Superior temporal gyrus (tissue), 1 donor: Measurements from ENCODE around the gene OR2C1.

Experiments used
- DNase-seq: peaks from one replicate; pipeline ENCODE4 v3.0.0-alpha.2; 2016; ENCODE audit errors: extremely low spot score

The OR2C1 gene

DNA sequence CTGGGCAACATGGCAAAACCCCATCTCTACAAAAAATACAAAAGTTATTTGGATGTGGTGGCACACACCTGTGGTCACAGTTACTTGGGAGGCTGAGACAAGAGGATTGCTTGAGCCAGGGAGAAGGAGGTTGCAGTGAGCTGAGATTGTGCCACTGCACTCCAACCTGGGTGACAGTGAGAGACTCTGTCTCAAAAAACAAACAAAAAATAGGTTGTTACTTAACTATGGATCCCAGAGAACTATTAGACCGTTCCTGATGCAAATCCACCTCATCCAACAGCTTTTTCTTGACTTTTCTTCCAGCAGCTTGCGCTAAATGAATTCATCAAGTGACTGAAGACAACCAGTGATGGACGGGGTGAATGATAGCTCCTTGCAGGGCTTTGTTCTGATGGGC is at the start of gene OR2C1:
Gene OR2C1, plus strand, starts transcription at position 301 of the 400 bp plus-strand sequence. Its CDS starts 52 bp downstream, at position 353.
- DNase-seq = no peak

GRCh38 chr16:3306078-3306477 is 49.6 kb upstream of the OR2C1 start:
- DNase-seq = no peak

- DNase-seq = no peak
These were observed 44.2 kb upstream of the OR2C1 start for GRCh38 chr16:3311496-3311895.

GRCh38 chr16:3317315-3317999 is 38.2 kb upstream of the OR2C1 start:
- no peak for DNase-seq

- no peak for DNase-seq
These were observed 33.9 kb upstream of the OR2C1 start for GRCh38 chr16:3321816-3322215.

DNA sequence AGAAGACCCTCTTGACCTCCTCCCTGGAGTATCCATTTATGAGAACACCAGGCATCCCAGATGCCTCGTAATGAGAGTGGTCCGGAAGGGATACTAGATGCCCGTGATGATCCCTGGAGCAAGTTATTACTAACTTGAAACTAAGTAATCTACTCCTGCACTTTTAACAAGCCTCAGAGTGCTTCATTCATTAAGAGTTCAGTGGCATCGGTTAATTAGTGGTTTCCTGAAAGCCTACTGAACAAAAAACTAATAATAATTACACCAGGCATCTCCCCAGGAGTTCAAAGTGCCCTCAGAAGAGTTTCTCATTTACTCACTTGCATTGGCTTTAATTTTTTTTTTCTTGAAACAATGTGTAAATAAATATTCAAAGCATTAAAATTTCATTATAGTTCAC is 28.2 kb upstream of the OR2C1 start:
- DNase-seq = no peak

GRCh38 chr16:3328104-3328503 is 27.6 kb upstream of the OR2C1 start:
- DNase-seq = no peak

DNA sequence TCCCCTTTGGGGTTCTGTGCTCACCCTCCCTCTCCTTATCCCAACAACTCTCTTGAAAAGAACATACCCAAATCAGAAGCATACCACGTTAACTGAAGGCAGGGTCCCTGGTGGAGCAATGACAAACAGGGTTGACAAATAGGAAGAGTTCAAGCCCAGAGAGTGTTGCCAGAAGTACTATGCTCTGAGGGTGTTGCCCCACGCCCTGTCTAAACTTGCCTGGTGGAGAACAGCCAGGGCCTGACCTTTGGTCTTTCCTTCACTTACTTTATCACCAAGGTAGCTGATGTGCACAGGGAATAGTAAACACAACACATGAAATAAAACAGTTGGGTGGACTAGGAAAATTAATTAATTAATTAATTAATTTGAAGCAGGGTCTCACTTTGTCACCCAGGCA is 27.0 kb upstream of the OR2C1 start:
- DNase-seq = no peak

DNA sequence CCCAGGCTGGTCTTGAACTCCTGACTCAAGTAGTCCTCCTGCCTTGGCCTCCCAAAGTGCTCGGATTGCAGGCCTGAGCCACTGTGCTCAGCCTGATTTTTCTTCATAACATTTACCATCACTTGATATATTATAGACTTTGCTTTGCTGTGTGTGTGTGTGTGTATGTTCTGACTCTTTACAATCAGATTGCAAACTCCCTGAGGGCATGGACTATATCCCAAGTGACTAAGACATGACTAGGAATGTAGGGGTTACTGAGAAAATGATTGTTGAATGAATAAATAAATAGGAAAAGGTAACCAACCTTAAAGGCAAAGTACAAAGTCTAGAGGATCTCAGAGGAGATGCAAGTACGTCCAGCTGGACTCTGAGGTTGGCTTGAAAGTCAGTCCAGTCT is 9.6 kb upstream of the OR2C1 start:
- DNase-seq = no peak

- DNase-seq = no peak
These were observed 8.1 kb upstream of the OR2C1 start for GRCh38 chr16:3347586-3347985.

DNA sequence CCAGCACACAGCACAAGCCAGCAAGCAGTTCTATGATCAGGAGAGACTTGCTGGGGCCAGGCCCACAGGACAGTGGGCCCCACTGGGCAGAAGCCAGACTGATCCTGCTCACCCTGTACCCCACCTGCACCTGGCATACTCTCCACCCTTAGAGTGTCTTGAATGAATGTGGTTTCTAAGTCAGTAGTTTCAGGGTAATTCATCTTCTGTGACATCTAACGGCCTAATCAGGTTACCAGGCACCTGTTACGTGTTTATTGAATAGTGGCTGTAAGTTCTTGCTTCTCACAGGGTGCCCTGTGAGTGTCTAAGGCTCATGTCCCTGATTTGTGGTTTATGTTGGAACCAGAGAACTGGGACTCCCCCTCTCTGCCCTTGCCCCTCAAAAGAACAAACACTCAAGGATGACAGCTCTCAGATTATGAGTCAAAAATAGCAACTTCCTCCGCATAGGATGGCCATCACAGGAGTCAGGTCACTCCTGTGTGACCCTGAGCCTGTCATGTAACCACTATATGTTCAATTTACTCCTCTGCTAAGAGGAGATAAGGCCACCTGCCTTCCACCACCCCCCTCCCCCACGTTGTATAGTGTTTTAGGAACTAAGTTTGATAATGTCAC is 7.0 kb upstream of the OR2C1 start:
- no peak for DNase-seq

- no peak for DNase-seq
These were observed 6.5 kb upstream of the OR2C1 start for GRCh38 chr16:3349175-3349574.

GRCh38 chr16:3356118-3356517 is 429 bp downstream of the OR2C1 start:
- no peak for DNase-seq

DNA sequence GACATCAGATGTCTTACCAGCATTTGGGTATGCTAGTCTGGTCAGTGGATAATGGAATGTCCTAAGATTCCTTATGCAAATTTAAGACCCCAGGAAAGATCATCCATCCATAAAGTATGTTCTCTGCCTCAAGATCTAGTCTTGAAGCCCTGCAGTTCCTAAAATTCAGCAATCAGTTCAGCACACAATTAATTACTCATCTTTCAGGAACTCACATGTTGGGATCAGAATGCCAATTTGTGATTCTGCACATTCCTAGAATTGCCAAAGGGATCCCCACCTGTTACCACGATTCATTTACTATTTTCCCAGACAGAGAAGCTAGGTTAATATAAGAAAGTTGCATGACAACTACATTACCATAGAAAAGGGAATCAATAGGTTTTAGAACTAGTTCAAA is 3.2 kb downstream of the OR2C1 start:
- DNase-seq = no peak

DNA sequence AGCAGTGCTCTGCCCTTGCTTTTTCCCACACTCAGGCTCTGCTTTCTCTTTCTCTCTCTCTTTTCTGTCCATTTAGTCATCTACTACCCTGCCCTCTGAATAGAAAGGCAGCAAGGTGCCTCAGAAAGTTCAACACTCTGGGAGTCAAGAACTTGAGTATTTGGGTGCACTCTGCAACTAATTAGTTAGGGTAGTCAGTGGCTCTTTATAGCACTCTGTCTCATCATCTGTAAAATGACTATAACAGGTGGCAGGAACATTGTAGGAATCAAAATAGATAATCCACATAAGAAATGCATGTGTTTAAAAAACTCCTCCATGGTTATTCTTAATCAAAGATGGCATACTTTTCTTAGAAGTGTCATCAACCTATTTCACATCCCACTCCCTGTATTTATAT is 7.2 kb downstream of the OR2C1 start:
- no peak for DNase-seq

DNA sequence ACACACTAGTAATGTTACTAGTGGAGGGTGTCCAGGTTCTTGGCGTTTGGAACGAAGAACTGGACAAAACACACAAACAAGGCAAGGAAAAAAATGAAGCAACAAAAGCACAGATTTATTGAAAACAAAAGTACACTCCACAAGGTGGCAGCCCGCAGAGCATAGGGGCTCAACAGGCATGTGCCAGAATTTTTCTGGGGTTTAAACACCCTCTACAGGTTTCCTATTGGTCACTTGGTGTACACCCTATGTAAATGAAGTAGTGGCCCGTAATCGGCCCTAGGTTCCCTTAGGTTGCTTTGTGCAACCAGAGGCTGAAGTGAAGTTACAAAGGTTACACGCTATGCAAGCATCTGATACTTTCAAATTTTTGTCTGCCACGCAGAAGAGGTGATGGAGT is 8.1 kb downstream of the OR2C1 start:
- DNase-seq = no peak

DNA sequence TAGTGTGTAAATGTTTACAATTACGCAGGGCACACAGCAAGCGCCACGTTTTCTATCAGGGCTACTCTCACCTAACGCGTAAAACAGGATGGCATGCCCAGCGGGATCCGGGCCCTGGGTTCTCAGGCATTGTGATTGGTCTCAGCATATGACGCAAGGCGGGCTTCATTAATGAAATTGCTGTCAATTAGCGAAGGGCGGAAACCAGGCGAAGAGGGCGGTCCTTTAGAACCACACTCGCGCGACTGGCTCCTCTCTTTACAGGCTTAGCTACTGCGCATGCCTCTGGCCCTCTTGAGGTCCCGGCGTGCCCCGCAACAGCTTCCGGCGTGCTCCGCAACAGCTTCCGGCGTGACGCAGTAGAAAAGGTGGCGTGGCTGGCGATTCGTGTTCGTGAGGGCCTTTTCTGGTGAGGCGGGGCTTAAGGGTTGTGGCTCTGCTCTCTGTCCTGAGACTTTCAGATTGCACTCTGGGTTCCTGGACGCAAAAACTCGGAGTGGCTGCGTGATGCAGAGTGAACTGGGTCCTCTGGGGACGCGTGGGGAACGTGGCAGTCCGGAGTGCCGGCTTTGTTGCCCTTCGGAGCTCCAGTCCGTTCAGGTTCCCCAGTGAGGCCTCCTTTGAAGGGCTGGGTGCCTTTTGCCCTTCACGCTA is 9.2 kb downstream of the OR2C1 start:
- peak; percentile 96 for DNase-seq

DNA sequence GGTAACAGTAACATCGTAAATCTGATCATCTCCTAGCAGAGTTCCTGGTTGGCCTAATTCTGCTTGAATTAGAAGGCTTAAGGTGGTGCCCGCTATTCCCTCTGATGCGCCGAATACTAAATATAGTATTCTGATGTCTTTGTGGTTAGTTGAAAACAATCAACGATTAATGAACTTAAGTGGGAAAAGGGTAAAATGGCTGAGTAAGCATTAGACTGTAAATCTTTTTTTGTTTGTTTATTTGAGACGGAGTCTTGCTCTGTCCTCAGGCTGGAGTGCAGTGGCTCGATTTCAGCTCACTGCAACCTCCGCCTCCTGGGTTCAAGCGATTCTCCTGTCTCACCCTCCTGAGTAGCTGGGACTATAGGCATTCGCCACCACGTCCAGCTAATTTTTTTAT is 13.4 kb downstream of the OR2C1 start:
- no peak for DNase-seq

DNA sequence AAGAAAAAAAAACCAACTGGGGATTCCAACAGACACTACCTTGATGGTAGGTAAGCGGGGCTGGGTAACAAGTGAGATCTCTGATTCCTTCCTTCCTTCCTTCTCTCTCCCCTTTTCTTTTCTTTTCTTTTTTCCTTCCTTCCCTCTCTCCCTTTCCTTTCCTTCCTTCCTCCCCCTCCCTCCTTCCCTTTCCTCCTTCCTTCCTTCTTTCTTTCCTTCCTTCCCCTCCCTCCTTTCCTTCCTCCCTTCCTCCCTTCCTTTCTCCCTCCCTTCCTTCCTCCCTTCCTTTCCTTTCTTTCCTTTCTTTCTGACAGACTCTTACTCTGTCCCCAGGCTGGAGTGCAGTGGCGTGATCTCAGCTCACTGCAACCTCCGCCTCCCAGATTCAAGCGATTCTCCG is 20.0 kb downstream of the OR2C1 start:
- DNase-seq = no peak

DNA sequence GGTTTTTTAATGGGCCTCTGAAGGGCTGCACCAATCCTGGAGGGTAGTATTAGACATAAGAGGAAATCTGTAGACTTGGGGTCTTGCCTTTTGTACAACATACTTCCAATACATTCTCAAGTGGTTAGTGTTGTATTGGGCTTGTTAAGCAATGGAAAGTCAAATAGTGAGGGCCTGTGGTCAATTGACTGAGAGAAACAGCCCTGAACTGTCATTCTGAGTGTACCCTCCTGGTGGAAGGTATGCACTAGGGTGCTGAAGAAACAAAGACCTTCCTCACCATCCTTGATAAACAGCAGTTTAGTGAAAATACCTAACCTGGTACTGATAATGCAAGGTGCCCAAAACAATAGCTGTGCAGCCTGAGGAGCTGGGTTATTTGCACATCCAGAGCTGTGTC is 22.2 kb downstream of the OR2C1 start:
- DNase-seq = no peak

DNA sequence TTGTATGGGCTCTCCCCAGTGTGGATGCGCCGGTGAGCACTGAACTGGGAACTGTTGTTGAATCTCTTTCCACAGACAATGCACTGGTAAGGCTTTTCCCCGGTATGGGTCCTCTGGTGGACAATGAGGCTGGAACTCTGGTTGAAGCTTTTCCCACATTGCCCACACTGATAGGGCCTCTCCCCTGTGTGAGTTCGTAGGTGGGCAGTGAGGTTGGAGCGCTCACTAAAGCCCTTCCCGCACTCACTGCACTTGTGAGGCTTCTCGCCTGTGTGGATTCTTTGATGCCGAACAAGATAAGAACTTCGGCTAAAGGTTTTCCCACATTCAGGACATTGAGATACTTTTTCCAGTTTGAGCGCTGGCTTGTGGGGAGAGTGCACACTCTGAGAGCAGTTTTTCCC is 27.4 kb downstream of the OR2C1 start:
- no peak for DNase-seq

DNA sequence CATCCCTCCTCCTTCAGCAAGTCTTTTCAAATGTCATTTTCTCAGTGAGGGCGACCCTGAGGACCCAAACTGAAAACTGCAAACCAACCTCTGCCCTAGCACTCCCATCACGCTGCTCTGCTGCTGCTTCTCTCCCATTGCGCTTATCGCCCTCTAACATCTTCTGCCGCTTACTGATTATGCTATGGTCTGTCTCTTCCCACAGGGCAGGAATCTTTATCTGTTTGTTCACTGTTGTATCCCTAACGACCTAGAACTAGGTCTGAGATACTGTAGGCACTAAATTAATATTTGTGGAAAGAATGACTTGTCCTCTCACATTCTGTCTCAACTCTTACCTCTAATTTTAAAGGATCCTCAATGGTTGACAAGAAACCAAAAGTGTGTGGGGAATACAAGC is 32.6 kb downstream of the OR2C1 start:
- DNase-seq = no peak

GRCh38 chr16:3389663-3390338 is 34.1 kb downstream of the OR2C1 start:
- no peak for DNase-seq
